ENCODE results near the gene STXBP5.

The STXBP5 gene

DNA sequence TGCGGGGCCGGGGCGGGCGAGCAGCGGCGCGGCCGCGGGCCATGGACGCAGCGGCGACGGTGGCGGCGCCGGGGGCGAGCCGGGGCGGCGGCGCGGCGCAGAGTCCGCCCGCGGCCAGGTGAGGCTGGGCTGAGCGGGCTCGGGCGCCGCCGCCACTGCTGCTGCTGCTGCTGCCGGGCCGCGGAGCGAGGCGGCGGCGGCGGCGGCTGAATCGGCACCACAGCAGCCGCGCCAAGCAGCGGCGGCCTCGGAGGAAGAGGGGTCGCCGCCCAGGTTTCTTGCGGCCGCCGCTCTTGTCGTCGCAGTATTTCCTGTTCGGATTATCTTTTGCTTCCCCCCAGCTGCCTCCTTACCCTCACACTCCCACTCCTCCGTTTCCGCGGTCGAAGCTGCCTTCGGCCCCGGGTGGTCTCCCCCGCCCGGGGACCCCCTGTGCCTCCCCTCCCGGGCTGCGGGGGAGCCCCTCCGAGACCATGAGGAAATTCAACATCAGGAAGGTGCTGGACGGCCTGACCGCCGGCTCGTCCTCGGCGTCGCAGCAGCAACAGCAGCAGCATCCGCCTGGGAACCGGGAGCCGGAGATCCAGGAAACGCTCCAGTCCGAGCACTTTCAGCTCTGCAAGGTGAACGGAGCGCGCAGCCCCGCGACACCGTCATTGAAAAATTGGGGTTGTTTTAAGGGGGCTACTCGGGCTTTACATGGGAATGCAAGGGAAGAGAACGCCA is at the start of gene STXBP5:
TSS of gene STXBP5 (plus strand) at position 358 of the 726 bp plus-strand sequence. CDS start at position 474, 116 bp downstream.
- no peak for TF ChIP-seq ZNF274 (IDR thresholded peaks at IDR 0.05; ENCODE audit: low read depth, low read length)
- H3K4me3 ChIP-seq (ENCODE audit: low read length), result peak within 1 kb of the TSS; percentile 90

DNA sequence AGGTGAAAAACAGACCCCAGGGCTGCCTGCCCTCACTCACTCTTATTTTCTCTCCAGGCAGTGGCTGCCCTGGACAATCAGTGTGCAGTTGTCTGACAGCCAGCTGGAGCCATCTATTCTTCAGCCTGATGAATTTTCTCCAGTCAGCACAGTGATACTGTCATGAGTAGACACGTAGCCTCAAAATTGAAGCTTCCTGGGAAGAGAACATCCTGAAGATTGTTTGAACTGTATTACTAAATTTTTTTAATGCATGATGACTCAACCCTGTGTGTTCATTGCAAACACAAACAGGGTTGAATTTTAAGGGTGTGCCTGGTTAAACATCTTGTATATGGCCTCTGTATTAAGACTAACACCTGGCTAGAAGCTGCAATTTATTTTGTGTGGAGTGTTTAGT is 49.8 kb upstream of the STXBP5 start:
- H3K4me3 ChIP-seq (ENCODE audit: low read length), result no peak overlapping the region
- TF ChIP-seq ZNF274 (IDR thresholded peaks at IDR 0.05; ENCODE audit: low read depth, low read length), result no peak

DNA sequence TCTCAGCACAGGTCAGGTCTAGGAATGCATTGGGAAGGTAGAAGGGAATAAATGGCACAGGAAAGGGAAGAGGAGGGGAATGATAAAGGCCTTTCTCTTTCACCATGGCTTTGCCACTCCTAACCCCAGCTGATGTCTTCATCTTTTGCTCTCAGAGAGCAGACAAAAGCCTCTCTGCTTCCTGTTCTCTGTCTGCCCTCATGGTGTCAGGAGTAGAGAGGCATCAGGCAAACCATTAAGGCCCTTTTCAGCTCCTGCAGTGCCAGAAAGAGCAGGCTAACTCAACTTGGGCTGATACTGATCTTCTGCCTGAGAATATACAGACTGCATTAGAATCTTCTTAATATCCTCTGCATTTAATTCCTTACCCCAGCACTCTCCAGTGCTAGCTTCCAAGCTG is 48.0 kb upstream of the STXBP5 start:
- no peak for TF ChIP-seq ZNF274 (IDR thresholded peaks at IDR 0.05; ENCODE audit: low read depth, low read length)
- no peak overlapping the region for H3K4me3 ChIP-seq (ENCODE audit: low read length)

DNA sequence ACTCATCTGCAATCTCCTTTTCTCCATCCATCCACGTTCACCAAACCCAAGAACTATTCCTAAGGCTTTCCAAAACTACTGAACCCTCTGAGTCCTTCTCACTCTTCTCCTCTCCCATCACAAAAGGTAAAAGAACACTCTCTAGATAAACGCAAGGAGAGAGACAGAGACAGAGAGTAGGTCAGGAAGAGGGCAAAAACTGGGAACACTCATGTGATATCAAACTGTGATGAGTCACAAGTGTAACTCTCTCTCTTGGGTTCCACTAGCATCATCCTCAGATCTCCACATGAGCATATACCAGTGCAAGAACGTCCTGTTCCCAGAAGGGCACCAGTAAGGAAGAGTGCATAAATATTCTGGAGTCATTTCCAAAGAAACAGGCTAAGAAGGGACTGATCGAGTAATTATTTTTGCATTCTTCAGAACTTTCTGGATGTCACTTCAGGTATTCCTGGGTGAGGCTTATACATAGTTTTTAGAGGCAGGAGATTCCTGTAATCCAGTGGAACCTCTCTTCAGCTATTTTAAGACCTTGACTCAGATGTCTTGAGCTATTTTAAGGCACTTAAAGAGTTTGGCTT is 47.3 kb upstream of the STXBP5 start:
- no peak for TF ChIP-seq ZNF274 (IDR thresholded peaks at IDR 0.05; ENCODE audit: low read depth, low read length)
- H3K4me3 ChIP-seq (ENCODE audit: low read length), result no peak overlapping the region

DNA sequence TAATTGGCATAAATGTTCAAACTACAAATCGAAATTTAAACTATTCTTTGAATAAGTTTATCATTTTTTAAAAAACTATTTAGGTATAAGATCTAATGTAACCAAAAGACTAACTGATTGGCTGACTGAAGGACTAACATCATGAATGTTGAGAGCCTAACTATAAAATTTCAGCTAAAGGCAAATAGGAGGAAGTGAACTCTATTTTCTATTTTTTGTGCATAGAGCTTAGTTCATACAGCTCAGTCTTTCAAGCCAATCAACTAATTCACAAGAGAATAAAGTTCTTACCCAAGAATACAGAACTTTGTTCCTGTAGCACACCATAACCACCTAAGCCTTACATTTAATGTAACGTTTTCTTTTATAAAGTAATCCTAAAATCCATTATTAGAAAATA is 46.3 kb upstream of the STXBP5 start:
- no peak for TF ChIP-seq ZNF274 (IDR thresholded peaks at IDR 0.05; ENCODE audit: low read depth, low read length)
- no peak overlapping the region for H3K4me3 ChIP-seq (ENCODE audit: low read length)

DNA sequence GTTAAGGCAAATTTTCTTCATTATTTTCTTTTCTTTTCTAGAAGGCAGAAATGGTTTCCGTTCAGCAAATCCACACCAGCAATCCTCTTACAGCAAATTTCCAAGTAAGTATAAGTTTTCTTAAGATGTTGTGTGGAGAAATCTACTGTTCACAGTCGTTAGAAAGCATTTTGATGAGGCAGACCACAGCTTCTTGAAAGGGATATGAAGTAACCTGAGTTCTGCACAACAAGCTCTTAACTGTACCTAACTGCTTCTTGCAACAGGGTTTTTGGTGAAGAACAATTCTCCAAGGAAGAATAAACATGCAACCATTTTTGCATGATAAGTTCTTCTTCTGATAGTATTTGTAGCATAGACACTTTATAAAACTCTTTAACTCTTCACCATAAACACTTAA is 45.3 kb upstream of the STXBP5 start:
- TF ChIP-seq ZNF274 (IDR thresholded peaks at IDR 0.05; ENCODE audit: low read depth, low read length), result no peak
- no peak overlapping the region for H3K4me3 ChIP-seq (ENCODE audit: low read length)

DNA sequence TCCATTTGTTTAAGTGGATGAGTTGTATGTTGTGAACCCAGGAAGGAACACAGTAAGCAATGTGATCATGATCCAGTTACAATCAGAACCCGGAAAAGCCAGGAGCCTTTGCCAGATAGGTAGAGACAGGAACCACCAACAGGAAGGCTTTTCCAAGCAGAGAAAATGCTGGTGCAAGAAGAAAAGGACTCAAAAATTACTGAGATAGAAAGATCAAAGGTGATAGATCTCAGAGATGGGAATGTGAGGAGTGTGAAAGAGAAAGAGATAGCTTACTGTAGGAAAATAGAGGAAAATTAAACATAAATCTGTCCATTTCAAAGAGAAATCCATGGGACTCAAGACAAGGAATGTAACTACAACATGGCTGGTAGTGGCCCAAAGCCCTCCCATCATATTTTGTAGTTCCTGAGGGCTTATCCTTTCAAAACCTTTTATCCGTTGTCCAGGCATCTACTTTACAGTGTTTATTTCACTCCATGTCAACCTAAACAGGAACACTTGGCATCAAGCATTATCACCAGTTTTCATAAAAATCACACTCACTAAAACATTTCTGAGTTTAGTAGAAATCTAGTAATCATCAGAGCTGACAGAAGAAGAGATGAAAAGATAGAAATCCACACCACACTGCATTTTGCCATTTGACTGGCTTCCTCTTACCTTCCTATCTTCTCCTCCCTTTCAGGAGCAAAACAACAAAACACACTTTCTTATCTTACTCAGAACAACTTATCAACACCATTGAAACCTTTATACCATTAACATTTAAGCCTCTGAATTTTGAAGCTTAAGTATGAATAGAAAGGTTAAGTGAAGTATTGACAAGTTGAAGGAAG is 44.5 kb upstream of the STXBP5 start:
- TF ChIP-seq ZNF274 (IDR thresholded peaks at IDR 0.05; ENCODE audit: low read depth, low read length), result no peak
- H3K4me3 ChIP-seq (ENCODE audit: low read length), result no peak overlapping the region

DNA sequence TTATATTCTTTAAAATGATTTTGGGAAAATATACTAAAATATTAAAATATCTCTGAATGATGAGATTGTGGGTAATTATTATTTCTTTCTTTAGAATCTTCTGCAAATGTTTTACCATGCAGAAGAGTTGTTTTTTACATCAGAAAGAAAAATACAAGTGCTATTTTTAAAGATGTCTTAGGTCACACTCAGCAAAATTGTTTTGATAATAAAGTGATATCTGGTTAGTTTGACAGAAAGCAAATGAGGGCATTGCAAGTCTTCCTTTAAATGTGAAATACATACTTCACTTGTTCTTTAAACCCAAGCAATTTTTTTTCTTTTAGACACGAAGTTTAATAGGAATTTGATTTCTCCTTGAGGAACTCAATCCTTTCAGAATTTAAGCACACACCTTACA is 43.6 kb upstream of the STXBP5 start:
- no peak overlapping the region for H3K4me3 ChIP-seq (ENCODE audit: low read length)
- TF ChIP-seq ZNF274 (IDR thresholded peaks at IDR 0.05; ENCODE audit: low read depth, low read length), result no peak

DNA sequence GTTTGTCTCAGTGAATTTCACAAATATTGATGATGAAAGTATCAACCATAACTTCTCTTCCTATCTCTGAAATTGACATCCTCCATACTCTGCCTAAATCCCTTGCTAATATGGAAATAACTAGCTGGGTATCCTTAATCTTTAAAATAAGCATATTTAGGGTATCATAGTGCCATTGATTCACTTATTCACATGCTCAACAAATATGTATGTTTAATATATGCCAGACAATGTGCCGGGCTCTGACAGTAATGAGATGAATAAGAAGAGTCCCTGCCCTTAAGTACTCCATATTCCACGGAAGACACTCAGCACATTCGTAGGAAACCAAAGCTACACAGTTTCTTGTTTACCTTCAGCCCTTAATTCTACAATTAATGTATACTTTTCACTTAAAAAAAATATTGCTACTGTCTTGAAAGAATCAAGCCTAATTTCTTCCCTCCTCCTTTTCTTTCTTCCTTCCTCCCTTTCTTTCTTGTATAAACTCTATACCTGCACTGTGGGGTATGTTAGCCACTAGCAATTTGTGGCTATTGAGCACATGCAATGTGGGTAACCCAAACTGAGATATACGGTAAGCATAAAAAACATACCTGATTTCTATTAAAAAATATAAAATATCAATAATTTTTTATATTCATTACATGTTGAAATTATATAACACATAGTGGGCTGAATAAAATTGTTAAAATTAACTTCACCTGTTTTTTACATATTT is 42.8 kb upstream of the STXBP5 start:
- no peak for TF ChIP-seq ZNF274 (IDR thresholded peaks at IDR 0.05; ENCODE audit: low read depth, low read length)
- H3K4me3 ChIP-seq (ENCODE audit: low read length), result no peak overlapping the region

DNA sequence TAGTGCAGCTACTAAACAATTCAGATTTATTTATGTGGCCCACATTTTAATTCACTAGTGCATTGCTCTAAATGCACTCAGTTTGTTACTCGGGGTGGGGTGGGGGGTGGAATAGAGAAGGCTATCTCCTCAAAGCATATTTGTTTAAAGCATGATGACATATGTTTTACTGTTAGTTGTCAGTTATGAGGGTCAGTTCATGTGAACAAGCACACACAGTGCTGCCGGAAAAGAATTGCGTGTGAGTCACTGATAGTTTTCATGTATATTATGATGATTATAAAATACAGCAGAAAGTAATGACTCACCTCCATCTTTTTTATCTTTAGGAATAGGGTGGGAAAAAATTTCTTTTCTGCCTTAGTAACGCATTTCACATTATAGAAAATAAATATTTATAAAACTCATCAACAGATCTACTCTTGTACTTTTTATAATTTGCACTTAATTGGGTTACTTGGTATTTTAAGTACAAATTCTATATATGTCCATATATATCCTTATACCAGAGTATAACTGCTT is 42.2 kb upstream of the STXBP5 start:
- H3K4me3 ChIP-seq (ENCODE audit: low read length), result no peak overlapping the region
- TF ChIP-seq ZNF274 (IDR thresholded peaks at IDR 0.05; ENCODE audit: low read depth, low read length), result no peak

DNA sequence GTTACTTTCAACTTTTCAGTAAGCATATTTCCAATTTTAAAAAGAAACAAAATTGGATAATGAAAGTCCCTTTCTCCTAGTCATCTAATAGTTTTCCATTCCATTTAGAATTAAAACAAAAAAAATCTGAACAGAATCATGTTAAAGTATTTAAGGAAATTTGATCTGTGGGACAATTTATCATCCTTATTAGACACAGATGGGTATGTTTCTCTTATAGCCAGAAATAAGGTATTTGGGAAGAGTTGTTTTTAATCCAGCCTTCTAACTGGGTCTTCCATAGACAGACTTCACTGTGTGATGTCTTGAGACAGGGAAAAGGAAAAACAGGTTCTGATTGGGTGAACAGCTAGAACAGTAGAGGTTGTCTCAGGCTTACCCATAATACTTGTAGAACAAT is 39.5 kb upstream of the STXBP5 start:
- TF ChIP-seq ZNF274 (IDR thresholded peaks at IDR 0.05; ENCODE audit: low read depth, low read length), result no peak

DNA sequence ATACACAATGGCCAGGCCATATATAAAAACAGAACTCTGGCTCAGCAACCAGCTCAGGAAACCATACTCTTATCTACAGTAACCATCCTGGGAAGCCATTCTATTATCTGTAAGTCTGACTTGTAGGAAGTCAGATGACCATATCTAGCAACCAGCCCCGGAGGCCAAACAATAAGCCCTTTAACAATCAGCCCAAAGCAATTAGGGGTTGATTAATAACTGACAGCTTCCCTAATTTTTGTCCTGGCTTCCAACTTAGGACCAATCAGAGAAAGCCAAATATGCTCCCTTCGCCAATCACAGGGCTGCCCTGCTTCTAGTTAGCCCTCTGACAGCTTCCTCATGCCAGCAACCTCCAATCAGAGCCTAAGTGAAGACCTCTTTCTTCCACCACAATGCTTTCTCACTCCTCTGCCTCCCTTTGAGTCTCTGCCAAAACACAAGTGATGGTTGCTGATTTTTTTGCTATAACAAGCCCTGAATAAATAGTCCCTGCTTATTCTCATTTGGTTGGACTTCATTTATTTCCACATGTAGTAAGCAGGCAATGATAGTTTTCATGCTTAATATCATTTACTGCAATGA is 37.8 kb upstream of the STXBP5 start:
- no peak overlapping the region for H3K4me3 ChIP-seq (ENCODE audit: low read length)
- TF ChIP-seq ZNF274 (IDR thresholded peaks at IDR 0.05; ENCODE audit: low read depth, low read length), result no peak

More for the DNA sequence above, 39.5 kb upstream of the STXBP5 start:
- no peak overlapping the region for H3K4me3 ChIP-seq (ENCODE audit: low read length)

DNA sequence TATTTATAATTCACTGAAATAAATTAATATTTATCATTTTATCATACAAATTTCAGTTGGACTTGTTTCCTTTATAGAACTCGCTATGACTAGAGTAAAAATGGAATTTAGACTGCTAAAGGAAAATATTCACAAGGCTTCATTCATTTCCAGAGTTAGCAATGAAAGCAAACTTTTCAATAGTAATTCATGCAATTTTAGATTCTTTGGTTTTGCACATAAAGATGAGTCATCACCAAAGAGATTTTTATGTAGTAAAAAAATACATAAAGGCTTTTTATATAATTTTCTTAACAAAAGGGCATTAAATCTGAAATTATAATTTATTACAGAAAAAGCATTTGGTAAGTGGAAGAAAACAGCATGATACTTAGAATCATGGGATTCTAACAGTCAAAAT is 37.2 kb upstream of the STXBP5 start:
- TF ChIP-seq ZNF274 (IDR thresholded peaks at IDR 0.05; ENCODE audit: low read depth, low read length), result no peak
- no peak overlapping the region for H3K4me3 ChIP-seq (ENCODE audit: low read length)
